ENCODE measurements around the gene CSGALNACT2.

- TF ChIP-seq TARDBP (IDR thresholded peaks at IDR 0.05) (no peak), RAD51 (IDR thresholded peaks at IDR 0.05; ENCODE audit: borderline replicate concordance, low read depth) (no peak), SIN3A (IDR thresholded peaks at IDR 0.05; ENCODE audit: borderline replicate concordance in 2 of 2, control insufficient read depth in 1 of 2, low read depth in 2 of 2, low read length in 2 of 2) (no peak), USF1 (CRISPR knock-in tag; IDR thresholded peaks at IDR 0.05) (no peak), GABPA (tag; conservative IDR thresholded peaks at IDR 0.05; ENCODE audit: low read depth) (no peak)
Observed at GRCh38 chr10:43155221-43155620, 17.0 kb downstream of the CSGALNACT2 start.
